ENCODE data around the gene PANX2. TPM values are rescaled to one million over a fixed set of nuclear protein-coding genes. Genes with fewer than 3 reads are reported as not detected.
A peak's percentile ranks its signal among the peaks of the same experiment; 100 is the strongest.

Gene PANX2
- total and polyA plus RNA-seq, 2 donors (not counting 1 experiment from before 2014, with no cell fraction given): 0.04 to 0.59 TPM

DNA sequence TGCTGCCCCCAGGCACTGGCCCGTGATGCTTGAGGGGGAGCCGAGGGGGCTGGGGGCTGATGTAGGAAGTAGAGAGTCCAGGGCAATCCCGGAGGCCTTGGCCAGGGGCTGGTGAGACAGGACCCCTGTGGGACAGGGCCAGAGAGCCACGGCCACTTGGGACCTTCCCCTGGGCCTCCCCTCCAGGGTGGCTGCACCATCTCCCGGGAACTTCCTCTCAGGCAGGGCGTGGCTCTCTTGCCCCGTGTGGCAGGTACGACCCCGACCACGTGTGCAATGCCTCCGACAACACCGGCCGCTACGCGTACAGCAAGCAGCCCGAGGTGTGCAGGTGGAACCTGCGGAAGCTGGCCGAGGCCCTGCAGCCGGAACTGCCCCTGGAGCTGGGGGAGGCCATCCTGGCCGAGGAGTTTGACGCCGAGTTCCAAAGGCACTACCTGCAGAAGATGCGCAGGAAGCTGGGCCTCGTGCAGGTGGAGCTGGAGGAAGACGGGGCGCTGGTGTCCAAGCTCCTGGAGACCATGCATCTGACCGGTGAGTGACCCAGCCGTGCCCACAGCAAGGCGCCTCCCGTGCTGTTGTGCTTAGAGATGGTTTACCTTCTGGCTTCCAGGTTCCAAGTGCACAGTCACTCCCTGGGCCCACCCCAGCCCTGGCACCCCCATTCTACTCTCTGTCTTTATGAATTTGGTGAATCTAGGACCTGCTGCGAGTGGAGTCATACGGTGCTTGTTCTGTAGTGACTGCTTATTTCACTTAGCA, 40.0 kb downstream of the PANX2 start:
- no peak for TF ChIP-seq EZH2 (IDR thresholded peaks at IDR 0.05; ENCODE audit: borderline replicate concordance, insufficient read depth, low read depth, low read length, poor library complexity, severe bottlenecking)
- TF ChIP-seq CTCF (IDR thresholded peaks at IDR 0.05): no peak
- H2AFZ ChIP-seq (ENCODE audit: insufficient read depth, low read depth, low read length, poor library complexity, severe bottlenecking): no peak overlapping the region
- H3K4me2 ChIP-seq (replicated peaks; ENCODE audit: low read depth, low read length, poor library complexity, severe bottlenecking): no peak overlapping the region
- ATAC-seq (ENCODE audit: low read depth) (no peak), DNase-seq (peak; percentile 35)
- no peak overlapping the region for H3K4me3 Mint-ChIP-seq
- H3K4me3 ChIP-seq (ENCODE audit: control extremely low read depth in 1 of 5, extremely low read depth in 1 of 5, insufficient read depth in 1 of 5, low read depth in 2 of 5, low read length in 4 of 5): no peak overlapping the region
- H3K27me3 Mint-ChIP-seq: no peaks in the 10 kb centered on the region
- no peaks in the 10 kb centered on the region for H3K9me3 Mint-ChIP-seq (ENCODE audit: insufficient read depth)
- peaks cover 81% of the 10 kb centered on the region for H4K20me1 ChIP-seq (ENCODE audit: control insufficient read depth, insufficient read depth, low read length, poor library complexity, severe bottlenecking)
- H3K4me1 ChIP-seq (ENCODE audit: control insufficient read depth in 2 of 2, insufficient read depth in 2 of 2, low read length in 2 of 2): peaks cover 15 to 26% of the 10 kb centered on the region in 2 donors
- no peaks in the 10 kb centered on the region for H3K9me3 ChIP-seq (ENCODE audit: control extremely low read depth in 1 of 3, control insufficient read depth in 2 of 3, insufficient read depth in 1 of 3, low read length in 2 of 3)
- H3K4me1 Mint-ChIP-seq: peaks cover 32% of the 10 kb centered on the region
- H3K79me2 ChIP-seq (ENCODE audit: control insufficient read depth, insufficient read depth, low read length): peaks cover 29% of the 10 kb centered on the region
- H3K36me3 ChIP-seq (replicated peaks in 1 of 2; ENCODE audit: control extremely low read depth in 1 of 2, control insufficient read depth in 1 of 2, extremely low read depth in 1 of 2, insufficient read depth in 2 of 2, low read length in 1 of 2): peaks cover 0 to 47% of the 10 kb centered on the region in 2 experiments
- POLR2A ChIA-PET: no interaction called here
- no peak overlapping the region for H3K27ac ChIP-seq (ENCODE audit: low read length in 2 of 2)
- H3K27me3 ChIP-seq (replicated peaks in 1 of 4; ENCODE audit: control extremely low read depth in 1 of 4, control insufficient read depth in 3 of 4, insufficient read depth in 4 of 4, low read length in 3 of 4): no peaks in the 10 kb centered on the region
- 93% methylated on average over 32 of the region's 32 CpGs for WGBS (ENCODE audit: insufficient coverage)
- no peak overlapping the region for H3K9ac ChIP-seq (ENCODE audit: low read length)
- H3K27ac Mint-ChIP-seq: no peak overlapping the region
- CTCF ChIA-PET: interaction anchor here (0.7 to 6.4 kb wide), 6 partner anchors 21 to 280 kb away, joined by 3 to 57 read pairs (median 4); no protein-coding TSS in a partner anchor
- intact Hi-C loops (cut with micrococcal nuclease): loop anchor here (2.0 kb wide), 1 partner anchor 38 kb away; no protein-coding TSS in a partner anchor

DNA sequence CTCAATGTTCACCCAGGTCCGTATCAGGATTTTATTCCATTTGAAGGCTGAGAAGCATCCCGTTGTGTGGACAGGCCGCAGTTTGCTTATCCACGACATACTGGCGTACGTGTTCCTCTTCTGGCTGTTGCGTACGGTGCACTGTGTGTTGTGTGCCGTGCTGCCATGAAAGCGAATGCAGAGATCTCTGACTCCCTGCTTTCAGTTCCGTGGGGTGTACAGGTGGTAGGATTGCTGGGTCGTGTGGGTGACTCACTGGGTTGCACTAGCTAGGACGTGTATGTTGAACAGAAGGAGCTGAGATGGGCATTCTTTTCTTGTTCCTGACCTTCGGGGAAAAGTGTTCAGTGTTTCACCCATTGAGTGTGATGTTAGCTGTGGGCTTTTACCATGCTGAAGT, 40.6 kb downstream of the PANX2 start:
- 94% methylated on average over 14 of the region's 14 CpGs for WGBS (ENCODE audit: insufficient coverage)
- H3K9me3 ChIP-seq (ENCODE audit: control extremely low read depth in 1 of 3, control insufficient read depth in 2 of 3, insufficient read depth in 1 of 3, low read length in 2 of 3): no peaks in the 10 kb centered on the region
- ChIA-PET POLR2A (no interaction called here), CTCF (interaction anchor here (0.7 to 6.4 kb wide), 8 partner anchors 22 to 280 kb away, joined by 3 to 57 read pairs (median 3); no protein-coding TSS in a partner anchor)
- Mint-ChIP-seq H3K27ac (no peak overlapping the region), H3K4me1 (peaks cover 31% of the 10 kb centered on the region), H3K4me3 (no peak overlapping the region), H3K9me3 (ENCODE audit: insufficient read depth) (no peaks in the 10 kb centered on the region), H3K27me3 (no peaks in the 10 kb centered on the region)
- no peak overlapping the region for H3K4me3 ChIP-seq (ENCODE audit: control extremely low read depth in 1 of 5, extremely low read depth in 1 of 5, insufficient read depth in 1 of 5, low read depth in 2 of 5, low read length in 4 of 5)
- intact Hi-C loops (cut with micrococcal nuclease): loop anchor here (2.0 kb wide), 1 partner anchor 38 kb away; no protein-coding TSS in a partner anchor
- no peak overlapping the region for H3K9ac ChIP-seq (ENCODE audit: low read length)
- ATAC-seq (ENCODE audit: low read depth) (no peak), DNase-seq (no peak)
- no peak overlapping the region for H2AFZ ChIP-seq (ENCODE audit: insufficient read depth, low read depth, low read length, poor library complexity, severe bottlenecking)
- H4K20me1 ChIP-seq (ENCODE audit: control insufficient read depth, insufficient read depth, low read length, poor library complexity, severe bottlenecking): peaks cover 75% of the 10 kb centered on the region
- no peaks in the 10 kb centered on the region for H3K27me3 ChIP-seq (replicated peaks in 1 of 4; ENCODE audit: control extremely low read depth in 1 of 4, control insufficient read depth in 3 of 4, insufficient read depth in 4 of 4, low read length in 3 of 4)
- peaks cover 0 to 51% of the 10 kb centered on the region in 2 experiments for H3K36me3 ChIP-seq (replicated peaks in 1 of 2; ENCODE audit: control extremely low read depth in 1 of 2, control insufficient read depth in 1 of 2, extremely low read depth in 1 of 2, insufficient read depth in 2 of 2, low read length in 1 of 2)
- H3K4me1 ChIP-seq (ENCODE audit: control insufficient read depth in 2 of 2, insufficient read depth in 2 of 2, low read length in 2 of 2): peaks cover 15 to 26% of the 10 kb centered on the region in 2 donors
- H3K79me2 ChIP-seq (ENCODE audit: control insufficient read depth, insufficient read depth, low read length): peaks cover 27% of the 10 kb centered on the region
- no peak for TF ChIP-seq CTCF (IDR thresholded peaks at IDR 0.05)
- no peak for TF ChIP-seq EZH2 (IDR thresholded peaks at IDR 0.05; ENCODE audit: borderline replicate concordance, insufficient read depth, low read depth, low read length, poor library complexity, severe bottlenecking)
- H3K27ac ChIP-seq (ENCODE audit: low read length in 2 of 2): no peak overlapping the region
- H3K4me2 ChIP-seq (replicated peaks; ENCODE audit: low read depth, low read length, poor library complexity, severe bottlenecking): no peak overlapping the region
